Neural progenitor cell (in vitro differentiated cells): ENCODE data around the gene SH3BP5.

Experiments used
- CTCF ChIP-seq: fragments of 200-600 bp; sonication (generic); IDR thresholded peaks from 2 replicates; pipeline ENCODE4 v1.5.1; 2017; ENCODE audit warnings: antibody characterized with exemption, mild to moderate bottlenecking
- EZH2 ChIP-seq: fragments of 200-600 bp; sonication (generic); IDR thresholded peaks from 2 replicates; pipeline ENCODE4 v1.6.1; 2017; ENCODE audit warnings: antibody characterized with exemption, mild to moderate bottlenecking, moderate library complexity

- TF ChIP-seq CTCF (no peak), EZH2 (no peak)
These were observed 1.5 kb upstream of the SH3BP5 start for GRCh38 chr3:15333956-15334263.
